GM12878 (cell line): Measurements from ENCODE around the gene SLC25A40. TPM values are rescaled to one million over a fixed set of nuclear protein-coding genes. Genes with fewer than 3 reads are reported as not detected.
A peak's percentile ranks its signal among the peaks of the same experiment; 100 is the strongest.

Experiments
- ATF2 ChIP-seq: IDR thresholded peaks from 2 replicates; pipeline ENCODE4 v1.6.1; 2012; ENCODE audit warnings: low read length, inconsistent platforms
- CTCF ChIP-seq, 3 experiments: IDR thresholded peaks in 2 of 3; conservative IDR thresholded peaks in 1 of 3; 2 replicates each; pipeline ENCODE4 v1.5.1; 2011; ENCODE audit warnings: low read depth in 3 of 3, low read length in 3 of 3, mild to moderate bottlenecking in 3 of 3, control low read depth in 2 of 3, moderate library complexity in 2 of 3, inconsistent platforms in 1 of 3, mixed read lengths in 1 of 3; ENCODE audit not compliant: control insufficient read depth in 2 of 3, insufficient read depth in 1 of 3; ENCODE audit errors: extremely low read depth in 1 of 3
- FOXM1 ChIP-seq: IDR thresholded peaks from 2 replicates; pipeline ENCODE4 v1.6.1; 2012; ENCODE audit warnings: low read depth, mild to moderate bottlenecking, inconsistent platforms, low read length, moderate library complexity
- NKRF ChIP-seq: fragments of 450-650 bp; conservative IDR thresholded peaks from 2 replicates; pipeline ENCODE4 v1.6.1; 2017; ENCODE audit warnings: mild to moderate bottlenecking, moderate library complexity
- PBX3 ChIP-seq: IDR thresholded peaks from 2 replicates; pipeline ENCODE4 v1.6.1; 2011; ENCODE audit warnings: mild to moderate bottlenecking, low read depth, low read length, moderate library complexity; ENCODE audit not compliant: insufficient replicate concordance
- PKNOX1 ChIP-seq: fragments of 450-650 bp; IDR thresholded peaks from 2 replicates; pipeline ENCODE4 v1.6.1; 2016; ENCODE audit warnings: mild to moderate bottlenecking
- RUNX3 ChIP-seq: IDR thresholded peaks from 2 replicates; pipeline ENCODE4 v1.6.1; 2012; ENCODE audit warnings: low read length, inconsistent platforms
- SMARCA5 ChIP-seq: fragments of 450-650 bp; IDR thresholded peaks from 2 replicates; pipeline ENCODE4 v1.6.1; 2017; ENCODE audit warnings: mild to moderate bottlenecking
- SPI1 ChIP-seq: IDR thresholded peaks from 2 replicates; pipeline ENCODE4 v1.6.1; 2011; ENCODE audit warnings: low read depth, mild to moderate bottlenecking, low read length, moderate library complexity, borderline replicate concordance; ENCODE audit not compliant: insufficient read depth
- WRNIP1 ChIP-seq: IDR thresholded peaks from 2 replicates; pipeline ENCODE4 v1.6.1; 2011; ENCODE audit warnings: low read depth, low read length, improper control_type of control experiment, borderline replicate concordance
- ZNF207 ChIP-seq: fragments of 450-650 bp; IDR thresholded peaks from 2 replicates; pipeline ENCODE4 v1.6.1; 2014; ENCODE audit warnings: antibody characterized with exemption, mild to moderate bottlenecking, borderline replicate concordance
- ZNF274 ChIP-seq: IDR thresholded peaks from one replicate; pipeline ENCODE4 v1.8.0; 2011; ENCODE audit not compliant: insufficient read length, insufficient read depth
- ZSCAN29 ChIP-seq: fragments of 450-650 bp; IDR thresholded peaks from 2 replicates; pipeline ENCODE4 v1.6.1; 2017; ENCODE audit warnings: mild to moderate bottlenecking, moderate library complexity
- polyA plus RNA-seq, 11 experiments: library from polyadenylated mRNA; depleted of rRNA in 4 of 11; unstranded in 6 of 11; stranded (reverse) in 5 of 11; fragments of >200 nt; fragmentation: Nextera tagmentation in 4 of 11; fragmentation: Illumina TruSeq in 1 of 11; extraction: Ambion mirVana in 4 of 11; extraction: Trizol in 1 of 11; gene quantifications; 1 replicate in 1 of 11; 2 replicates in 10 of 11; pipeline versions ENCODE4 v1.2.1 to v1.2.3, GENCODE V29; 2011 to 2016; ENCODE audit warnings: inconsistent platforms in 2 of 11, missing spikeins in 2 of 11, low read depth in 1 of 11
- total RNA-seq, 4 experiments: library from RNA; depleted of rRNA in 3 of 4; stranded (reverse); fragments of >200 nt in 3 of 4; fragmentation: Illumina TruSeq in 1 of 4; extraction: Trizol in 1 of 4; gene quantifications; 2 replicates each; pipeline versions ENCODE4 v1.2.1 to v1.2.3, GENCODE V29; 2013 to 2021

SLC25A40 gene
- total and polyA plus RNA-seq, 10 of the 15 experiments (the other 5 are each of a cell fraction or from before 2014, with no cell fraction given) = 15.8 to 60.3 (median 22.2) TPM

GRCh38 chr7:87875151-87876039 is 765 bp downstream of the SLC25A40 start (continued):
- TF ChIP-seq PBX3 (no peak), SMARCA5 (no peak), ZNF274 (no peak), SPI1 (no peak), RUNX3 (peak; percentile 40; the same call in 1 of the 2 replicates), ZNF207 (no peak), CTCF (IDR thresholded peaks at IDR 0.05 in 2 of 3, conservative IDR thresholded peaks at IDR 0.05 in 1 of 3; ENCODE audit: control insufficient read depth in 2 of 3, extremely low read depth in 1 of 3, insufficient read depth in 1 of 3, low read depth in 3 of 3, low read length in 3 of 3) (no peak), FOXM1 (peak; percentile 51; the same call in 1 of the 2 replicates), NKRF (peak; percentile 55; the same call in 1 of the 2 replicates), ATF2 (0 out of 2 replicates have a peak, but pooled peaks have one; percentile 11), WRNIP1 (no peak), PKNOX1 (no peak), ZSCAN29 (no peak)
